Tibial artery (tissue), 4 donors: ENCODE data around the gene CTNNB1.
"Not testable (repeated sequence)": the region's sequence is repeated elsewhere in the genome, so short reads cannot be mapped to it uniquely, and the experiment has no call there.

ENCODE experiments used
- DNase-seq, 2 donors: peaks; one replicate each; pipeline ENCODE4 v3.0.0-alpha.2; 2019
- H3K27ac ChIP-seq, 2 donors: fragments of 200-600 bp; sonication (generic) in 1 of 2; 1 replicate in 1 of 2; 2 replicates in 1 of 2; pipeline ENCODE4 v1.5.1; 2018 to 2019; ENCODE audit warnings: mild to moderate bottlenecking in 1 of 2
- H3K27me3 ChIP-seq, 2 donors: fragments of 200-600 bp; sonication (generic) in 1 of 2; one replicate each; pipeline versions ENCODE4 v1.5.1 to v1.6.0; 2016 to 2019
- H3K36me3 ChIP-seq, 3 donors: fragments of 200-600 bp; sonication (generic) in 2 of 3; one replicate each; pipeline ENCODE4 v1.5.1; 2016 to 2019; ENCODE audit warnings: mild to moderate bottlenecking in 2 of 3
- H3K4me1 ChIP-seq, 4 donors: fragments of 200-600 bp; sonication (generic) in 2 of 4; 1 replicate in 3 of 4; 2 replicates in 1 of 4; pipeline ENCODE4 v1.5.1; 2016 to 2019
- H3K4me3 ChIP-seq, 2 donors: fragments of 200-600 bp; sonication (generic) in 1 of 2; 1 replicate in 1 of 2; 2 replicates in 1 of 2; pipeline ENCODE4 v1.5.1; 2018 to 2019; ENCODE audit warnings: mild to moderate bottlenecking in 2 of 2
- H3K9me3 ChIP-seq, 3 donors: fragments of 200-600 bp; sonication (generic) in 1 of 3; one replicate each; pipeline ENCODE4 v1.5.1; 2016 to 2019
- CTCF ChIP-seq, 2 experiments: fragments of 200-600 bp in 1 of 2; fragments of 450-650 bp in 1 of 2; IDR thresholded peaks; one replicate each; pipeline ENCODE4 v1.5.1; 2017 to 2019; ENCODE audit warnings: antibody characterized with exemption in 2 of 2, mild to moderate bottlenecking in 1 of 2, moderate library complexity in 1 of 2
- intact Hi-C: fragments of 100-400 bp; cut with DNase I; formaldehyde crosslinking; loops from one replicate; pipeline ENCODE4 v1.15.0; 2023; ENCODE audit warnings: low total_unique reads

Gene CTNNB1

GRCh38 chr3:41276191-41276590 lies 76.9 kb downstream of the CTNNB1 start:
- H3K9me3 ChIP-seq = peaks cover 0 to 5% (median 0%) of the 10 kb centered on the region in 3 donors
- H3K4me3 ChIP-seq = no peak overlapping the region
- no peaks in the 10 kb centered on the region for H3K4me1 ChIP-seq
- TF ChIP-seq CTCF (IDR thresholded peaks at IDR 0.05) = no peak
- intact Hi-C loops = no loop called here
- no peak for DNase-seq
- H3K27me3 ChIP-seq = no peaks in the 10 kb centered on the region
- H3K36me3 ChIP-seq = no peaks in the 10 kb centered on the region
- no peak overlapping the region for H3K27ac ChIP-seq

DNA sequence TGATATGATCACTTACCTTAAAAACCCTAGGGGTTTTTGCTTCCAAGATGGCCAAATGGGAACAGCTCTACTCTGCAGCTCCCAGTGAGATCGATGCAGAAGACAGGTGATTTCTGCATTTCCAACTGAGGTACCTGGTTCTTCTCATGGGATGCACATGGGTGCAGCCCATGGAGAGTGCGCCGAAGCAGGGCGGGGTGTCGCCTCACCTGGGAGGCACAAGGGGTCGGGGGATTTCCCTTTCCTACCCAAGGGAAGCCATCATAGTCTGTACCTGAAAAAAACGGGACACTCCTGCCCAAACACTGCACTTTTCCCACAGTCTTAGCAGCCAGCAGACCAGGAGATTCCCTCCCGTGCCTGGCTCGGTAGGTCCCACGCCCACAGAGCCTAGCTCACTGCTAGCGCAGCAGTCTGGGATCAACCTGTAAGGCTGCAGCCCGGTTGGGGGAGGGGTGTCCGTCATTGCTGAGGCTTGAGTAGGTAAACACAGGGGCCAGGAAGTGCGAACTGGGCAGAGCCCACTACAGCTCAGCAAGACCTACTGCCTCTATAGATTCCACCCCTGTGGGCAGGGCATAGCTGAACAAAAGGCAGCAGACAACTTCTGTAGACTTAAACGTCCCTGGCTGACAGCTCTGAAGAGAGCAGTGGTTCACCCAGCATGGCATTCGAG lies 78.6 kb downstream of the CTNNB1 start:
- no peak for TF ChIP-seq CTCF (IDR thresholded peaks at IDR 0.05)
- intact Hi-C loops = no loop called here
- Histone ChIP-seq H3K36me3 (no peaks in the 10 kb centered on the region), H3K27me3 (no peaks in the 10 kb centered on the region), H3K9me3 (no peaks in the 10 kb centered on the region), H3K4me1 (no peaks in the 10 kb centered on the region), H3K27ac (no peak overlapping the region), H3K4me3 (no peak overlapping the region)
- DNase-seq = no peak

GRCh38 chr3:41284934-41285333 lies 85.6 kb downstream of the CTNNB1 start:
- H3K36me3 ChIP-seq, DNase-seq, H3K27me3 ChIP-seq, H3K4me1 ChIP-seq, H3K9me3 ChIP-seq, intact Hi-C loops, H3K4me3 ChIP-seq, H3K27ac ChIP-seq: not testable (repeated sequence)

- no peak for DNase-seq
- H3K4me3 ChIP-seq = no peak overlapping the region
- no peak for TF ChIP-seq CTCF (IDR thresholded peaks at IDR 0.05)
- no peaks in the 10 kb centered on the region for H3K27me3 ChIP-seq
- no peaks in the 10 kb centered on the region for H3K36me3 ChIP-seq
- no peaks in the 10 kb centered on the region for H3K4me1 ChIP-seq
- H3K27ac ChIP-seq = no peak overlapping the region
- intact Hi-C loops = no loop called here
- H3K9me3 ChIP-seq = no peaks in the 10 kb centered on the region
Observed at GRCh38 chr3:41286305-41286704, 87.0 kb downstream of the CTNNB1 start.

GRCh38 chr3:41288785-41289184 lies 89.5 kb downstream of the CTNNB1 start:
- Histone ChIP-seq H3K4me1 (no peaks in the 10 kb centered on the region), H3K9me3 (no peaks in the 10 kb centered on the region), H3K36me3 (no peaks in the 10 kb centered on the region), H3K4me3 (no peak overlapping the region), H3K27ac (no peak overlapping the region), H3K27me3 (no peaks in the 10 kb centered on the region)
- intact Hi-C loops = no loop called here
- no peak for TF ChIP-seq CTCF (IDR thresholded peaks at IDR 0.05)
- no peak for DNase-seq
